GM12874 (cell line): ENCODE results near the gene JAG2.

ENCODE experiments used
- TF ChIP-seq, protein P1 (sequence below): IDR thresholded peaks from 2 replicates; pipeline ENCODE4 v1.5.1; 2011; ENCODE audit warnings: low read depth, mild to moderate bottlenecking, control low read depth, low read length, moderate library complexity; ENCODE audit not compliant: insufficient read depth

Gene JAG2

DNA sequence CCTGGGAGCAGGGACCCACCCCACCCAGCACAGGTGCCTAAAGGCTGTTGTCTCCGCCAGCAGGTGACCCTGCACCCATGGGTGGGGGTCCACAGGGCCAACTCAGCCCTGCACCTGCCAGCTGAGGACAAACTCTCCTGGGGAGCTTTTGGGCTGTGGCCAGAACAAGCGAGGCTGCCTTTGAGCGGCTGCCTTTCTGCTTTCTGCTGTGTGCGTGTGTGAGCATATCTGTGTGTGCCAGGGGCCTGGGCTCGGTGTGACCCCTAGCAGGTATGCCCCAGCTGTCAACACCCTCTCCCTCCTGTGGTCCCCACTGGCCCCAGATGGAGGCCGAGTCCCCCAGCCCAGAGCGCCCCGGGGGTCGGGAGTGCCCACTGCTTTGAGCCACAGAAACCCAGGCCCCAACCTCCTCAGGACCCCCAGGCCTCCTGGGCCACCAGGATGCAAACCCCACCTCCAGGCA is 77.5 kb downstream of the JAG2 start:
- TF ChIP-seq, protein P1, sequence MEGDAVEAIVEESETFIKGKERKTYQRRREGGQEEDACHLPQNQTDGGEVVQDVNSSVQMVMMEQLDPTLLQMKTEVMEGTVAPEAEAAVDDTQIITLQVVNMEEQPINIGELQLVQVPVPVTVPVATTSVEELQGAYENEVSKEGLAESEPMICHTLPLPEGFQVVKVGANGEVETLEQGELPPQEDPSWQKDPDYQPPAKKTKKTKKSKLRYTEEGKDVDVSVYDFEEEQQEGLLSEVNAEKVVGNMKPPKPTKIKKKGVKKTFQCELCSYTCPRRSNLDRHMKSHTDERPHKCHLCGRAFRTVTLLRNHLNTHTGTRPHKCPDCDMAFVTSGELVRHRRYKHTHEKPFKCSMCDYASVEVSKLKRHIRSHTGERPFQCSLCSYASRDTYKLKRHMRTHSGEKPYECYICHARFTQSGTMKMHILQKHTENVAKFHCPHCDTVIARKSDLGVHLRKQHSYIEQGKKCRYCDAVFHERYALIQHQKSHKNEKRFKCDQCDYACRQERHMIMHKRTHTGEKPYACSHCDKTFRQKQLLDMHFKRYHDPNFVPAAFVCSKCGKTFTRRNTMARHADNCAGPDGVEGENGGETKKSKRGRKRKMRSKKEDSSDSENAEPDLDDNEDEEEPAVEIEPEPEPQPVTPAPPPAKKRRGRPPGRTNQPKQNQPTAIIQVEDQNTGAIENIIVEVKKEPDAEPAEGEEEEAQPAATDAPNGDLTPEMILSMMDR, result no peak
